ENCODE results near the gene FAM174A.

Gene FAM174A

GRCh38 chr5:100535060-100536005 is at the start of gene FAM174A:
TSS of gene FAM174A (plus strand) at chr5:100535374. CDS start at chr5:100535531, 157 bp downstream.
- DNase-seq, result peak; percentile 91 to 99 (median 95)
- intact Hi-C loops (cut with DNase I), result no loop called here

DNA sequence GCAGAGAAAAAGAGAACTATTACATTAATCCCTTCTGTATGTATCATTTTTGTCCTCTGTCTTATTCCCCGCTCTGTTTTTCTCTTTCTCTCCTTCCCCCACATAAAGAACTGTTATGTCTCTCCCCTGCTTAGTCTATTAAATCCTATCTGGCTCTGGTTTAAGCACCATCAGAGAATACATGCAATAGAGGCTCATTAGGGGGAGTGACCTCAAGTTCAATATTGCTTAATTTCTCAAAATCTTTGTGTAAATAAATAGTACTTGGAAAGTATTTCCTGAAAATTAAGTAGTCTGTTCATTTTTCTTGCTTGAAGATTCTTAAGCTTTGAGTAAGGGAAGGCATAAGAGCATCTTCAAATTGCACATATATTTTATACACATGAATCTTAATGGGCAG is 41.2 kb upstream of the FAM174A start:
- intact Hi-C loops (cut with DNase I), result no loop called here
- DNase-seq, result no peak

GRCh38 chr5:100496296-100496695 is 38.9 kb upstream of the FAM174A start:
- DNase-seq, result no peak
- intact Hi-C loops (cut with DNase I), result no loop called here

DNA sequence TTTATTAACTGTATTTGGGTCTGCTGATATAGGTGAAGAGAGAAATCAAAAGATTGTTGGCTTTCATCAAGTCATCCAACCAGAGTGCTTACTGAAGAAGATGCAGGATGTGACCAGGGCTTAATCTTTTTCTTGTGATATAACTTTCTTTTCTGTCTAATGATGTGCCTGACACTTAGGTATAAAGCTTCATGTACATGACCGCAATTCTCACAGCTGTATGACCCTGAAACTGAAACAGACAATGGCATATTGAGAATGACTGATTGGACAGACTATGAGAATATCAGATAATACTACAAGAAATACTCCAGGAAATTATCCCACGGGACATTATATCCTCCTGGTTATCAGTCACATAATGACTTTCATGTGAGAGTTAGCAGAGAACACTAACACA is 32.5 kb upstream of the FAM174A start:
- intact Hi-C loops (cut with DNase I), result no loop called here
- no peak for DNase-seq

- intact Hi-C loops (cut with DNase I), result no loop called here
- DNase-seq, result peak in 1 of 10 donors; percentile 2
Measured at GRCh38 chr5:100505984-100506670, 29.0 kb upstream of the FAM174A start.

- no peak for DNase-seq
- intact Hi-C loops (cut with DNase I), result no loop called here
Measured at GRCh38 chr5:100516285-100516684, 18.9 kb upstream of the FAM174A start.

GRCh38 chr5:100517301-100517974 is 17.7 kb upstream of the FAM174A start:
- peak in 1 of 10 donors; percentile 46 for DNase-seq
- intact Hi-C loops (cut with DNase I), result no loop called here

- intact Hi-C loops (cut with DNase I), result no loop called here
- no peak for DNase-seq
Measured at GRCh38 chr5:100518377-100518776, 16.8 kb upstream of the FAM174A start.

DNA sequence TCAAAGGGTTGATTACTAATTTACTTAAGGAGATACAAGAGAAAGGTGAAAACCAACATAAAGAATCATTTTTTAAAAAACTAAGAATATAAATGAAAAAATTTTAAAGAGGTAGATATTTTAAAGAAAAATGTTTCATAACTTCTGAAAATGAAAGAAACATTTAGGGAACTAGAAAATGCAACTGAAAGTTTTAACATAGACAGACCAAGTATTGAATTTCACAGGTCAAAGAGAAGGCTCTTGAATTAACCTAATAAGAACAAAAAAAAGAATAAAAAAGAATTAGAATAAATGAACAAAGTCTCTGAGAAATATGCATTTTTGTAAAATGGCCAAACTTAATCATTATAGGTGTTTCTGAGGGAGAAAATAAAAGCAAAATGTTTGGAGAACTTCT is 16.1 kb upstream of the FAM174A start:
- intact Hi-C loops (cut with DNase I), result no loop called here
- no peak for DNase-seq

DNA sequence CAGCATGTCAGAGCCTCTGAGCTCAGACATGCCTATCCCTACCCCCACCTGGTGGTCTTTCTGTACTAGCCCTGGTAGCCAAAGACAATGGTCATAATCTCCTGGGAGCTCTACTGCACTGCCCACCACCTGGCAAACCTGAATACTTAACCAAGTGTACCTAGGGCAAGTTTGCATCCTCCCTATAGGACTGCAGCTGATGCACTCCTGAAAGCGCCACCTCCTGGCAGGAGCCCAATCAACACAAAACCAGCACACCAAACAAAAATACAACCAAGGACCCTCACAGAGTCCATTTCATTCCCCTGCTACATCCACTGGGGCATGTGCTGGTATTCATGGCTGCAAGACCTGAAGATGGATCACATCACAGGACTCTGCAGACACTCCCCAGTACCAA is 14.8 kb upstream of the FAM174A start:
- DNase-seq, result no peak
- intact Hi-C loops (cut with DNase I), result no loop called here

DNA sequence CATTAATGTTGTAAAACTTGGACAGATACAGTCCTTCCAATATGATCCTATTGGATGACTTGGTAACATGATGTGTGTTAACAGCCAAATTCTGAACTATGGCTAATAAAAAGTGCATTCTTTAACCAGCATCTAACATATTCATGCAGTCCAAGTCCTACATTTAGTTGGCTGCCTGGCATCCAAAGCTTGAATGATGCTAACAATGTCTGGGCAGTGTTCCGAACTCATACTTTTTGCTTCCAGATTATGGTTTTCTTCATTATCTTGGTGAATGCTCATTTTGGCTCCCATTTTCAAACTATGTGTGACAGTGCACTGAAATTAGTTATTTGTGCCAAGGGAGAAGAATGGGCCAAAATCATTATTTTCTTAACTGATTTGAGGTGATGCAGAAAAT is 2.8 kb downstream of the FAM174A start:
- intact Hi-C loops (cut with DNase I), result no loop called here
- DNase-seq, result no peak

GRCh38 chr5:100539519-100539918 is 4.3 kb downstream of the FAM174A start:
- DNase-seq, result no peak
- intact Hi-C loops (cut with DNase I), result no loop called here

- DNase-seq, result no peak
- intact Hi-C loops (cut with DNase I), result no loop called here
Measured at GRCh38 chr5:100542086-100542485, 6.9 kb downstream of the FAM174A start.

DNA sequence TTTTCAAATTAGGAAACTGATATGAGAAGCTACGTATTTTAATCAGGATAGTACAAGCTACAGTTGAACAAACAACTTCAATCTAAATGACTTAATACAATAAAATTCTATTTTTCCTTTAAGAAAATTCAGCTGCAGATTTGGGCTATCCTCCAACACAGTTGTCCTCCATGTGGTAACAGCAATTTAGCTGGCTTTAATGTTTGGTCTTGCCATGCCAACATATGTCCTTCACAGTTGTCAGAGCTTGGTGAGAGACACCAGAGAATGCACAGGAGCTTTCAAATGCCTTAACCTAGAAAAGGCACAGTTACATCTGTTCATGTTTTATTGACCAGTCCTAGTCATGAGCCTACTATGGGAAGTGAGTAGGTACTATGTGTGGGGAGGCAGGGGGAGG is 10.8 kb downstream of the FAM174A start:
- DNase-seq, result no peak
- intact Hi-C loops (cut with DNase I), result no loop called here

DNA sequence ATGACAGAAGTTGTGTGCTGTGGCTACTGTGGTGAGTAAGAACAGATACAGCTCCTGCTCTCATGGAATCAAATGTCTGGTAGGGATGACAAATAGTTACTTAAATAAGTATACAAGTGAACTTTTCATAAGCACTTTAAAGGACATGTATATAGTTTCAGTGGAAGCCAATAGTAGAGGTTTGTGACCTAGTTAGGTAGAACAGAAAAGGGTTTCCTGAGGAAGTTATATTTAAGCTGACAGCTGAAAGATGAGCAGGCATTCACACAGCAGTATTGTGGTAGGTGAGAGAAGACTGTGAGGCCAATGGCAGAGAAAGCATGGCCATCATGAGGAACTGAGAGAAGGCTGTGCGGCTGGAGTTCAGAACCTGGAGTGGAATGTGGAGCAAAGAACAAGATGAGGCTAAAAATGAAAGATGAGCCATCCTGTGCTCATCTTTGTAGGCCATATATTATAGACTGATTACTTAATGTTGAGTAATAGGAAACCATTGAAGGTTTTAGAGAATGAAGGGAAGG is 15.4 kb downstream of the FAM174A start:
- intact Hi-C loops (cut with DNase I), result no loop called here
- no peak for DNase-seq

GRCh38 chr5:100551183-100551582 is 16.0 kb downstream of the FAM174A start:
- intact Hi-C loops (cut with DNase I), result no loop called here
- DNase-seq, result no peak

DNA sequence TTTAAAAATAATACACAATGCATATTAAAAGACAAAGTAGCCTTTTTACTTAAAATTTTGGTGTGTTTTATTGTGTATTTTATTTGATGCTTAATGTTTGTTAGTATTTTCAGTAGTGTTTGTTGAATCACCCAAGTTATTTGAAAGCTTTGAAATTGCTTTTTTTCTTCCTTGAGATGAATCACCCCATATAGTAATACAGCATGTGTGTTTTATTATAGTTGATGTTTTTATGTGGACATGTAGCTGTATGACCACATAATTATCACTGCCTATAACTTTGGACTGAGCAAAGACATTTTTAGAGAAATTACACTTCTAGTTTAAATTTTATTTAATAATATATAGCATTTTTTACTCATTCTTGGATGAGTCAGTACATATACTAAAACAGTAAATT is 18.0 kb downstream of the FAM174A start:
- intact Hi-C loops (cut with DNase I), result no loop called here

DNA sequence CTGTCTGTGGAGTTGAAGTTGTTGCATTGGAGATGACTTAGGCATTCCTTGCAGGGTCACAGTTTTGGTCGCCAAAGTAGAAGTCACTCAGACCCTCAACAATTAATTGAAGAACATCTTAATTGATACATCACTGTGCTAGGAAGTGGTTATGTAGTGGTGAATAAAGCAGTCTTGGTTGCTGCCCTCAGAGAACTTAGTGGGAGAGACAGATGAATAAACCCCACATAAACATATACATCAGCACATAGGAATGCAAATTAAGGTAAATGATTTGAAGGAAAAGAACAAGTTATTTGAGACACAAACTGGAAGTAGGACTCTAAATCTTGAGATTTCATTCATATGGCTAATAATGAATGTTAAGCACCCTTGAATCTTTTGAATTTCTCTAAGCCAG is 25.7 kb downstream of the FAM174A start:
- intact Hi-C loops (cut with DNase I), result no loop called here
- DNase-seq, result no peak

More for the DNA sequence above, 18.0 kb downstream of the FAM174A start:
- DNase-seq, result no peak

DNA sequence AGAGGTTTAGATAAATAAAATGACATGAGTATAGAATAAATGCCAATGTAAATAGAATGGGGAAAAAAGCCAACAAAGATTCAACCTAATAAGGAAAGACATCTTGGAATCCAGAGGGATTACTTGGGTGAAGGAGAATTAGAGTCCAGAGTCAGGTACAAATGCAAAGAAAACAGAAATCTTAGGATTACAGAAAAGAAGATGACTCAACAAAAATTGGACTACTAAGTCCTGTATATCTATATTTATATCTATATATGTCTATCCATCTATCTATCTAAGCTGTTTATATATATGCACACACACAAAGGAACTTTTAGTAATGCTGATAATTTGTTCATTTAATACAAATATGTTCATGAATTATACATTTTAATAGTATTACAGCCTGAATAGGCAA is 27.6 kb downstream of the FAM174A start:
- intact Hi-C loops (cut with DNase I), result no loop called here

GRCh38 chr5:100566382-100567141 is 31.4 kb downstream of the FAM174A start:
- DNase-seq, result no peak
- intact Hi-C loops (cut with DNase I), result no loop called here

More for the DNA sequence above, 27.6 kb downstream of the FAM174A start:
- no peak for DNase-seq

All from posterior cingulate gyrus (tissue), 11 donors.